GM18526 (cell line): Measurements from ENCODE around the gene CHI3L1.

Source experiments
- POLR2A ChIP-seq: IDR thresholded peaks from 3 replicates; pipeline ENCODE4 v1.6.1; 2011; ENCODE audit not compliant: insufficient read length; ENCODE audit errors: extremely low read depth

The CHI3L1 gene

DNA sequence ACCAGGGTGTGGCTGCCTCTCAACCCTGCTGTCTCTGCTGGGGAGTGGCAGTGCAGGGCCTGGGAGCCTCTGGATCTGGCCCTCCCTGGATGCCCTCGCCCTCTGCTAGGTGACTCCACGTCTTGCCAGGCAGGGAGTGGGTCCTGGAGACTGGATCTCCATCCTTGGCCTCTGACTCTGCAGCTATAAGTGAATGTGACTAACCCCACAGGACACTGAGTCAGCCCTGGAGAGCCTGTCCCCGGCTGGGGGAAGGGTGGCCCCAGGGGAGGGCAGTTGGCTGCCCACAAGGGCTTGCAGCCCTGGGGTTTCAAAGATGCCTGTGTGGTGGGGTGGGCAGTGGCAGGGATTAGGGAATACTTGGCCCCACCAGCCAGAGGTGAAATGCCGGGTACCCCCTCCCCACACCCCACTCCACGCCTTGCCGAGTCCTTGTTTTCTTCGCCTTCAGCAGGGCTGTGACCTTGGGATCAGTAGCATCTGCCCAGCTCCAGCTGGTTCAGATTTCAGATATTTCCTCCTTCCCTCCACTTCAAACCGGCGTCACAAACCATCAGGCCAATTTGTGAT lies 8.9 kb downstream of the CHI3L1 start:
- TF ChIP-seq POLR2A = no peak

DNA sequence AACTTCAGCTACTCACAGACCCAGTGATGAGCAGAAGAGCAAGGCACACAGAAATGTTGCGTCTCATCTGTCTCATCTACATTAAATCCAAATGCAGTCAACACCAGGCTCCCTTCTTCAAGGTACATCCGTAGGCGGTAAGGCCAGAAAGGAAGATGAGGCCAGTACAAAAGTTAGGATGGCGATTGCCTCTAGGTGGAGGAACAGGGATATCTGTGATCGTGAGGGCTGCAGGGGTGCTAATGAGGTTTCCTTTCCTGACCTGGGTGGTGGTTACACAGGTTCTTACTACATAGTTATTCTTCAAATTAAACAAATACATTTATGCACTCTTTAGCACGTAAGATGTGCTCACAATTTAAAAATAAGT lies 9.5 kb downstream of the CHI3L1 start:
- no peak for TF ChIP-seq POLR2A

DNA sequence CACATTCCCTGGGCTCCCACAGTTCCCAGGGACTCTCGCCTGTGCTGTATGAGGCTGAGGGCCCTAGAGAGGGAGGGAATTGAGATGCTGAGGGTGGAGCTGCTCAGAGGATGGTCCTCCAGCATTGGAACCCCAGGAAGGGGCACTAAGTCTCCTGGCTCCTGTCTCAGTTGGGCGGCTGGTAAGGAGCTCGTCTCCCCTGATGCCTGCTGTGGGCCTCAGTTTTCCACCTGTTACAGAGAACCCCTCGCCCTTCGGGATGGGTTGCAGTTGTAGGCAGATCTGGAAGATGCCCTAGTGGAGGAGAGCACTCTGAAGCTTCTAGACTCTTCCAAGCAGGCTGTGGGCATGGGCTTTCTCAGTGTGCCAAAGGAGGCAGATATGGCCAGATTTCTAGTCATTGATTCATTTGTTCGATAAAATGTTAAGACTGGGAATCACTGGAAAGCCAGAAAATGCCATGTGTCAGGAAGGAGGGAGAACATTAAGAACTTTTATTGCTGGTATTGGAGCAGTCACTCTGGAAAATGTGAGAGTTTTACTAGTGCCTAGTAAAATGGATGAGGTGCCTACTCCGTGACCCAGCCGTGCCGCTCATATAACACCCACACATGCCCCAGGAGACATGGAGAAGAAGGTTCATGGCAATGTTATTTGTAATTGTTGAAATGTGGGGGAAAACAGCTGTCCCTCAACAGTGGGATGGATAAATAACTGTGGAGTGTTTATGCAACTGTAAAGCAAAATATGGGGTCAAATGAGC lies 10.1 kb downstream of the CHI3L1 start:
- no peak for TF ChIP-seq POLR2A

DNA sequence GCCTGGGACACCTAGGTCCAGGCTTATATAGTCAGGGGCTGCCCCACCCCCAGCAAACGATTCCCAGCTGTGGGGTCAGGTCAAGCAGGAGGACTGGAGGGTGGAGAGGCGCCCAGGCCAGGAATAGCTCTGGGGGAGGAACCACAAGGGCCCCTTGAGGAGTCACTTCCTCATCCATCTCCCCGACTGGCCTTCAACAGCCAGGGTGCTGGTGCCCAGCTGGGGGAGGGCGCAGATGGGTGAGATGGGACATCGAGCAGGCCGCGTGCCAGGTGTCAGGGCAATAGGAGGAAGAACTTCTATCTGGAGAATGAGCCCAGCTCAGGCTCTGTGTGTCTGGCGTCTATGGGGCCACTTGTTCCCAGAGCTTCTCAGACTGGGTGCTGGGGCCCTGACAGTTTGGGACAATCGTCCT lies 10.7 kb downstream of the CHI3L1 start:
- TF ChIP-seq POLR2A = no peak

GRCh38 chr1:203175237-203175826 lies 11.2 kb downstream of the CHI3L1 start, which contains the start of gene MYBPH:
MYBPH (minus strand) TSS chr1:203175826; CDS start chr1:203175755, 71 bp downstream.
- TF ChIP-seq POLR2A = no peak

DNA sequence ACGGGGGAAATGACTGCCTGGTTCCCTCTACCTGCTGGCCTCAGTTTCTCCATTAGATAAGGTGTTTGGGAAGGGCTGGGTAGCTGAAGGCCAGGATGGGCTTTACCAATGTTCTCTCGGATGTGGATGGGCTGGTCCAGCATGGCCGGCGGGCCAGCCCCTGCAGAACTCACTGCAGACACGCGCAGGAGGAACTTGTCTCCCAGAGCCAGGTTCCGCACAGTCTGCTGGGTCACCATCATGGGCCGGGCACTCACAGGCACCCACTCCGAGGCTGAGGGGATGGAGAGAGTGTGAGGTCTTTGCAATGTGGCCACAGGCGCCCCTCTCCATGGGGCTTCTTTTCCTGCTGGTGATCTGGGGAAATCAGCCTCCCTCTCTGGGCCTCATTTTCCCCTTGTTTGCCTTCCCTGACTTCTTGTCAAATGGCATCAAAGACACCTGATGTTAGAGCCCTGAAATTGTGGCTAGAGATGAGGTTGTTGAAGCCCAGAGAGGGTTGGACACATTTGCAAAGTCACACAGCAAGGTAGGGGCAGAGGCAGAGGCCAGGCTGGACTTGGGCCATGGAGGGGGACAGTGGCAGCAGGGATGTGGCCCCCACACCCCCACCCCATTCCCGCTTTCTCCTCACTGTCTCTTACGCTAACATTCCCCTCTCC lies 12.0 kb downstream of the CHI3L1 start:
- no peak for TF ChIP-seq POLR2A

DNA sequence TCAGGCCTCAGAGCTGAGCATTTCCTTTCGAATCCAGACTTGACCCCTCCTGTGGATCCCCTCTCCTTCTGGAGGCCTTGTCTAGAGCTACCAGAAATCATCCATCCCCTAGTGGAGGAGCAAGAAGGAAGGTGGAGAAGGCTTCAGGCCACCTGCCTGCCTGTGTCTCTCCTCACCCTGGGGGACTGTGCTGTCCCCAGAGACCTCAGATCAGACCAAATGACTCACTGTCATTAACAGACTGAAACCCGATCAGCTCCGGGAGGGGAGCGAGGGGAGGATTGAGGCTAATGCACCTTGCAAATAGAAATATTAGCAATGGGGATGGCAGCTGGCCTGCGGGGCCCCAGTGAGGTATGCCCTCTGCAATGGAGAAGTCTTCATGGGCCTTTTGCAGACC lies 12.9 kb downstream of the CHI3L1 start:
- no peak for TF ChIP-seq POLR2A

GRCh38 chr1:203173011-203173555 lies 13.4 kb downstream of the CHI3L1 start:
- TF ChIP-seq POLR2A = no peak

GRCh38 chr1:203172184-203173010 lies 14.1 kb downstream of the CHI3L1 start:
- TF ChIP-seq POLR2A = no peak

GRCh38 chr1:203171341-203172183 lies 14.9 kb downstream of the CHI3L1 start:
- TF ChIP-seq POLR2A = no peak

GRCh38 chr1:203170625-203171330 lies 15.7 kb downstream of the CHI3L1 start:
- TF ChIP-seq POLR2A = no peak

- no peak for TF ChIP-seq POLR2A
Observed at GRCh38 chr1:203169770-203170520, 16.6 kb downstream of the CHI3L1 start.

DNA sequence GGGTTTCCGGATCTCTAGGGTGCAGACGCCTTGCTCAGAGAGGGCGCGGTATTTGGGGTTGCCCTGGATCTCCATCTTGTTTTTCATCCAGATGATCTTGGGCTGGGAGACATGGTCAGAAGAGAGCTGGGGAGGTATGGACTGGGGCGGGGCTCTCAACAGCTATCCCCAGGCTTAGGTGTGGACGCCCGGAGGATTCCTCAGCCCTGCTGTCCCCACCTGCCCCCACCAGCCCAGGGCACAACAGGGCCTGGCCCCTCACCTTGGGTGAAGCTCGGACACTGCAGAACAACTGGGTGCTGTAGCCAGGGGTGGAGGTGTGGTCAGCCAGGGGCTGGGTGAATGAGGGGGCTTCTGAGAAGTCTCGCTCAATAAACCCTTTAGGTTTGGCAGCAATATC lies 17.5 kb downstream of the CHI3L1 start:
- TF ChIP-seq POLR2A = no peak

GRCh38 chr1:203168256-203168786 lies 18.2 kb downstream of the CHI3L1 start:
- TF ChIP-seq POLR2A = no peak
